Liver (tissue), 9 donors: ENCODE results near the gene HIVEP3. TPM values are rescaled to one million over a fixed set of nuclear protein-coding genes. Genes with fewer than 3 reads are reported as not detected.

Experiments used
- DNase-seq: peaks from one replicate; pipeline ENCODE4 v3.0.0-alpha.2; 2017; ENCODE audit warnings: low spot score
- H3K27ac ChIP-seq, 2 donors: one replicate each; pipeline ENCODE4 v1.7.0; 2013; ENCODE audit warnings: inconsistent platforms in 2 of 2, low read length in 2 of 2, control low read depth in 1 of 2, low read depth in 1 of 2, mild to moderate bottlenecking in 1 of 2
- H3K27me3 ChIP-seq, 4 donors: one replicate each; pipeline versions ENCODE4 v1.6.1 to v1.7.0; 2013; ENCODE audit warnings: low read length in 3 of 4, inconsistent platforms in 1 of 4, mild to moderate bottlenecking in 1 of 4, moderate library complexity in 1 of 4; ENCODE audit not compliant: control insufficient read depth in 4 of 4, insufficient read depth in 4 of 4
- H3K36me3 ChIP-seq, 4 donors: one replicate each; pipeline versions ENCODE4 v1.6.1 to v1.7.0; 2013; ENCODE audit warnings: low read length in 3 of 4, mild to moderate bottlenecking in 3 of 4, low read depth in 1 of 4, moderate library complexity in 1 of 4; ENCODE audit not compliant: control insufficient read depth in 4 of 4, insufficient read depth in 3 of 4
- H3K4me1 ChIP-seq, 4 donors: one replicate each; pipeline versions ENCODE4 v1.6.1 to v1.7.0; 2013; ENCODE audit warnings: low read length in 3 of 4, mild to moderate bottlenecking in 3 of 4, moderate library complexity in 1 of 4; ENCODE audit not compliant: control insufficient read depth in 4 of 4, insufficient read depth in 4 of 4
- H3K4me3 ChIP-seq, 3 donors: one replicate each; pipeline versions ENCODE4 v1.6.1 to v1.7.0; 2013; ENCODE audit warnings: low read length in 3 of 3, control low read depth in 1 of 3, low read depth in 1 of 3, mild to moderate bottlenecking in 1 of 3
- H3K9ac ChIP-seq, 2 donors: one replicate each; pipeline ENCODE4 v1.7.0; 2013; ENCODE audit warnings: low read length in 2 of 2, mild to moderate bottlenecking in 2 of 2, moderate library complexity in 2 of 2, control low read depth in 1 of 2, low read depth in 1 of 2
- H3K9me3 ChIP-seq, 4 donors: one replicate each; pipeline versions ENCODE4 v1.6.1 to v1.7.0; 2013; ENCODE audit warnings: low read length in 3 of 4; ENCODE audit not compliant: control insufficient read depth in 4 of 4
- EGR1 ChIP-seq, 2 donors: IDR thresholded peaks; 2 replicates each; pipeline ENCODE4 v1.6.1; 2016 to 2018; ENCODE audit warnings: antibody characterized with exemption in 2 of 2, low read depth in 2 of 2
- FOXA1 ChIP-seq: IDR thresholded peaks from 2 replicates; pipeline ENCODE4 v1.6.1; 2016; ENCODE audit warnings: antibody characterized with exemption
- FOXA2 ChIP-seq: IDR thresholded peaks from 2 replicates; pipeline ENCODE4 v1.6.1; 2016; ENCODE audit warnings: antibody characterized with exemption
- GABPA ChIP-seq, 2 donors: IDR thresholded peaks in 1 of 2; conservative IDR thresholded peaks in 1 of 2; 2 replicates each; pipeline ENCODE4 v1.6.1; 2016; ENCODE audit warnings: antibody characterized with exemption in 2 of 2, mild to moderate bottlenecking in 1 of 2, moderate library complexity in 1 of 2
- HNF4A ChIP-seq, 2 donors: conservative IDR thresholded peaks; 2 replicates each; pipeline ENCODE4 v1.6.1; 2016; ENCODE audit warnings: antibody characterized with exemption in 2 of 2, mild to moderate bottlenecking in 2 of 2
- HNF4G ChIP-seq: IDR thresholded peaks from 2 replicates; pipeline ENCODE4 v1.6.1; 2016; ENCODE audit warnings: antibody characterized with exemption
- JUND ChIP-seq, 2 donors: IDR thresholded peaks; 2 replicates each; pipeline ENCODE4 v1.6.1; 2016; ENCODE audit warnings: antibody characterized with exemption in 2 of 2
- NR2F2 ChIP-seq: IDR thresholded peaks from 2 replicates; pipeline ENCODE4 v1.6.1; 2016; ENCODE audit warnings: antibody characterized with exemption
- RAD21 ChIP-seq, 2 donors: IDR thresholded peaks; 2 replicates each; pipeline ENCODE4 v1.6.1; 2016; ENCODE audit warnings: antibody characterized with exemption in 2 of 2, mild to moderate bottlenecking in 2 of 2
- RXRA ChIP-seq, 2 donors: IDR thresholded peaks; 2 replicates each; pipeline ENCODE4 v1.6.1; 2017 to 2018; ENCODE audit warnings: antibody characterized with exemption in 2 of 2, mild to moderate bottlenecking in 1 of 2
- SP1 ChIP-seq: IDR thresholded peaks from 2 replicates; pipeline ENCODE4 v1.6.1; 2018; ENCODE audit warnings: antibody characterized with exemption, mild to moderate bottlenecking
- TAF1 ChIP-seq: conservative IDR thresholded peaks from 2 replicates; pipeline ENCODE4 v1.6.1; 2016; ENCODE audit warnings: antibody characterized with exemption, mild to moderate bottlenecking
- YY1 ChIP-seq: IDR thresholded peaks from 2 replicates; pipeline ENCODE4 v1.6.1; 2016; ENCODE audit warnings: antibody characterized with exemption, mild to moderate bottlenecking
- WGBS: extraction: QIAGEN DNeasy Blood & Tissue Kit; methylation state at CpG from one replicate; pipeline ENCODE4 v1.1.7; 2013; 5-methylcytosine and 5-hydroxymethylcytosine counted together
- polyA plus RNA-seq, 2 donors: library from polyadenylated mRNA; stranded (reverse) in 1 of 2; unstranded in 1 of 2; fragments of 200-250 nt in 1 of 2; fragments of >200 nt in 1 of 2; fragmentation: Nextera tagmentation in 1 of 2; extraction: Ambion mirVana in 1 of 2; gene quantifications; one replicate each; pipeline versions ENCODE4 v1.2.1 to v1.2.3, GENCODE V29; 2013 to 2015
- total RNA-seq, 2 donors: library from RNA; depleted of rRNA; stranded (reverse); fragments of >200 nt; gene quantifications; one replicate each; pipeline ENCODE4 v1.2.3, GENCODE V29; 2014
- TF ChIP-seq, protein P1 (sequence below): IDR thresholded peaks from 2 replicates; pipeline ENCODE4 v1.6.1; 2016; ENCODE audit warnings: antibody characterized with exemption, mild to moderate bottlenecking
- TF ChIP-seq, protein P2 (sequence below): IDR thresholded peaks from 2 replicates; pipeline ENCODE4 v1.6.1; 2016; ENCODE audit warnings: antibody characterized with exemption
- TF ChIP-seq, protein P3 (sequence below): IDR thresholded peaks from 2 replicates; pipeline ENCODE4 v1.6.1; 2016; ENCODE audit warnings: antibody characterized with exemption
- TF ChIP-seq, protein P4 (sequence below): IDR thresholded peaks from 2 replicates; pipeline ENCODE4 v1.6.1; 2016; ENCODE audit warnings: antibody characterized with exemption
- donor health status: healthy.
- donor health status: healthy.
- donor health status: healthy.
- donor health status: healthy.
- donor health status: healthy.

The HIVEP3 gene
- total and polyA plus RNA-seq, 4 donors = 0.93 to 1.6 (median 1.4) TPM

DNA sequence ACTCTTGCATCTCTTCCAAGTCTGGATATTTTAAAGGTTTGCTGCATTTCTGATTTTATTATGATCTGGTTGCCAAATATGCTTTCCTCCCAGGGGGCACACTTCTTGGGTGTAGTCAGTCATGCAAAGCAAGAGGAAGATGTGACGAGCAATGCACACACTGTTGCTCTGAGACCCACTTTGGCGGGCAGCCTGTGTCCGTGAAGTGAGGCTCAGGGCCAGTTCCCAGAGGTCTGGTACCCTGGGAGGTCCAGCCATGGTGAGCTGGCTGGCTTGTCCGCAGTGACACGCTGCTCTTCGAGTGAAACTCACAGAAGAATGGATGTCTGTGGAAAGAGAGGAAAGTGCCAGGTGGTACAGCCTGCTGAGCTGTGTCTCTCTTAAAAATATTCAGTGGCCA, 381.5 kb downstream of the HIVEP3 start:
- H3K27ac ChIP-seq = no peak overlapping the region

DNA sequence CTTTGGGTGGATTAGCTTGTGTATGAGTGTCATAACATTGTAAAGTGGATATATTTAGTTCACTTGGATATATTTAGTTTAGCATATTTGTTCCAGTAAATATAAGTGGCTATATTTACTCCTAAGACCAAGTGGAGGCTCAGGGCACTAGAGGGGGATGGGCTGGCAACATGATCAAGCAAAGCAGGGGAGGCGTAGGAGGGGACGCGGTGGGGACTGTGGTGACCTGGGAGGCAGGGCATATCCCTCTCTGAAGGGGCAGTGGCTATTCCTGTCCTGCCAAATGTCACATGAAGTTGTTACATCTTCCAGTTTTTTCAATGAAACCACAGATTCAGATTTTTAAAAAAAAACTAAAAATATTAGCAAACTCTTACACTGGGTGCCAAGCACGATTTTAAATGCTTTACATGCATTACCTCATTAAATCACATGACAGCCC, 382.3 kb downstream of the HIVEP3 start:
- no peak for DNase-seq
- H3K4me1 ChIP-seq = no peaks in the 10 kb centered on the region
- H3K4me3 ChIP-seq = no peak overlapping the region
- TF ChIP-seq JUND (IDR thresholded peaks at IDR 0.05) (no peak), FOXA1 (no peak), SP1 (no peak), YY1 (no peak), NR2F2 (no peak), RAD21 (IDR thresholded peaks at IDR 0.05) (no peak), EGR1 (IDR thresholded peaks at IDR 0.05; ENCODE audit: low read depth in 2 of 2) (no peak), TAF1 (no peak), RXRA (IDR thresholded peaks at IDR 0.05) (no peak), HNF4A (conservative IDR thresholded peaks at IDR 0.05) (no peak), FOXA2 (no peak), HNF4G (no peak), GABPA (IDR thresholded peaks at IDR 0.05 in 1 of 2, conservative IDR thresholded peaks at IDR 0.05 in 1 of 2) (no peak)
- TF ChIP-seq, protein P1, sequence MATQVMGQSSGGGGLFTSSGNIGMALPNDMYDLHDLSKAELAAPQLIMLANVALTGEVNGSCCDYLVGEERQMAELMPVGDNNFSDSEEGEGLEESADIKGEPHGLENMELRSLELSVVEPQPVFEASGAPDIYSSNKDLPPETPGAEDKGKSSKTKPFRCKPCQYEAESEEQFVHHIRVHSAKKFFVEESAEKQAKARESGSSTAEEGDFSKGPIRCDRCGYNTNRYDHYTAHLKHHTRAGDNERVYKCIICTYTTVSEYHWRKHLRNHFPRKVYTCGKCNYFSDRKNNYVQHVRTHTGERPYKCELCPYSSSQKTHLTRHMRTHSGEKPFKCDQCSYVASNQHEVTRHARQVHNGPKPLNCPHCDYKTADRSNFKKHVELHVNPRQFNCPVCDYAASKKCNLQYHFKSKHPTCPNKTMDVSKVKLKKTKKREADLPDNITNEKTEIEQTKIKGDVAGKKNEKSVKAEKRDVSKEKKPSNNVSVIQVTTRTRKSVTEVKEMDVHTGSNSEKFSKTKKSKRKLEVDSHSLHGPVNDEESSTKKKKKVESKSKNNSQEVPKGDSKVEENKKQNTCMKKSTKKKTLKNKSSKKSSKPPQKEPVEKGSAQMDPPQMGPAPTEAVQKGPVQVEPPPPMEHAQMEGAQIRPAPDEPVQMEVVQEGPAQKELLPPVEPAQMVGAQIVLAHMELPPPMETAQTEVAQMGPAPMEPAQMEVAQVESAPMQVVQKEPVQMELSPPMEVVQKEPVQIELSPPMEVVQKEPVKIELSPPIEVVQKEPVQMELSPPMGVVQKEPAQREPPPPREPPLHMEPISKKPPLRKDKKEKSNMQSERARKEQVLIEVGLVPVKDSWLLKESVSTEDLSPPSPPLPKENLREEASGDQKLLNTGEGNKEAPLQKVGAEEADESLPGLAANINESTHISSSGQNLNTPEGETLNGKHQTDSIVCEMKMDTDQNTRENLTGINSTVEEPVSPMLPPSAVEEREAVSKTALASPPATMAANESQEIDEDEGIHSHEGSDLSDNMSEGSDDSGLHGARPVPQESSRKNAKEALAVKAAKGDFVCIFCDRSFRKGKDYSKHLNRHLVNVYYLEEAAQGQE = no peak
- TF ChIP-seq, protein P2, sequence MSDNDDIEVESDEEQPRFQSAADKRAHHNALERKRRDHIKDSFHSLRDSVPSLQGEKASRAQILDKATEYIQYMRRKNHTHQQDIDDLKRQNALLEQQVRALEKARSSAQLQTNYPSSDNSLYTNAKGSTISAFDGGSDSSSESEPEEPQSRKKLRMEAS = no peak
- TF ChIP-seq, protein P3, sequence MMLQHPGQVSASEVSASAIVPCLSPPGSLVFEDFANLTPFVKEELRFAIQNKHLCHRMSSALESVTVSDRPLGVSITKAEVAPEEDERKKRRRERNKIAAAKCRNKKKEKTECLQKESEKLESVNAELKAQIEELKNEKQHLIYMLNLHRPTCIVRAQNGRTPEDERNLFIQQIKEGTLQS = no peak
- TF ChIP-seq, protein P4, sequence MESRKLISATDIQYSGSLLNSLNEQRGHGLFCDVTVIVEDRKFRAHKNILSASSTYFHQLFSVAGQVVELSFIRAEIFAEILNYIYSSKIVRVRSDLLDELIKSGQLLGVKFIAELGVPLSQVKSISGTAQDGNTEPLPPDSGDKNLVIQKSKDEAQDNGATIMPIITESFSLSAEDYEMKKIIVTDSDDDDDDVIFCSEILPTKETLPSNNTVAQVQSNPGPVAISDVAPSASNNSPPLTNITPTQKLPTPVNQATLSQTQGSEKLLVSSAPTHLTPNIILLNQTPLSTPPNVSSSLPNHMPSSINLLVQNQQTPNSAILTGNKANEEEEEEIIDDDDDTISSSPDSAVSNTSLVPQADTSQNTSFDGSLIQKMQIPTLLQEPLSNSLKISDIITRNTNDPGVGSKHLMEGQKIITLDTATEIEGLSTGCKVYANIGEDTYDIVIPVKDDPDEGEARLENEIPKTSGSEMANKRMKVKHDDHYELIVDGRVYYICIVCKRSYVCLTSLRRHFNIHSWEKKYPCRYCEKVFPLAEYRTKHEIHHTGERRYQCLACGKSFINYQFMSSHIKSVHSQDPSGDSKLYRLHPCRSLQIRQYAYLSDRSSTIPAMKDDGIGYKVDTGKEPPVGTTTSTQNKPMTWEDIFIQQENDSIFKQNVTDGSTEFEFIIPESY = no peak
- no peaks in the 10 kb centered on the region for H3K27me3 ChIP-seq
- no peaks in the 10 kb centered on the region for H3K36me3 ChIP-seq
- WGBS = 90% methylated on average over 4 of the region's 4 CpGs
- no peak overlapping the region for H3K27ac ChIP-seq
- no peaks in the 10 kb centered on the region for H3K9me3 ChIP-seq
- H3K9ac ChIP-seq = no peak overlapping the region

More for the DNA sequence above, 381.5 kb downstream of the HIVEP3 start:
- WGBS = 90% methylated on average over 6 of the region's 6 CpGs
- Histone ChIP-seq H3K4me1 (no peaks in the 10 kb centered on the region), H3K9ac (no peak overlapping the region), H3K27me3 (no peaks in the 10 kb centered on the region), H3K4me3 (no peak overlapping the region), H3K9me3 (no peaks in the 10 kb centered on the region), H3K36me3 (no peaks in the 10 kb centered on the region)
- DNase-seq = no peak
- TF ChIP-seq GABPA (IDR thresholded peaks at IDR 0.05 in 1 of 2, conservative IDR thresholded peaks at IDR 0.05 in 1 of 2) = no peak
- TF ChIP-seq, protein P4 = no peak
- TF ChIP-seq RAD21 (IDR thresholded peaks at IDR 0.05) = no peak
- TF ChIP-seq EGR1 (IDR thresholded peaks at IDR 0.05; ENCODE audit: low read depth in 2 of 2) = no peak
- no peak for TF ChIP-seq FOXA1
- TF ChIP-seq HNF4G = no peak
